ENCODE results near the gene BSN.

BSN gene, protein sequence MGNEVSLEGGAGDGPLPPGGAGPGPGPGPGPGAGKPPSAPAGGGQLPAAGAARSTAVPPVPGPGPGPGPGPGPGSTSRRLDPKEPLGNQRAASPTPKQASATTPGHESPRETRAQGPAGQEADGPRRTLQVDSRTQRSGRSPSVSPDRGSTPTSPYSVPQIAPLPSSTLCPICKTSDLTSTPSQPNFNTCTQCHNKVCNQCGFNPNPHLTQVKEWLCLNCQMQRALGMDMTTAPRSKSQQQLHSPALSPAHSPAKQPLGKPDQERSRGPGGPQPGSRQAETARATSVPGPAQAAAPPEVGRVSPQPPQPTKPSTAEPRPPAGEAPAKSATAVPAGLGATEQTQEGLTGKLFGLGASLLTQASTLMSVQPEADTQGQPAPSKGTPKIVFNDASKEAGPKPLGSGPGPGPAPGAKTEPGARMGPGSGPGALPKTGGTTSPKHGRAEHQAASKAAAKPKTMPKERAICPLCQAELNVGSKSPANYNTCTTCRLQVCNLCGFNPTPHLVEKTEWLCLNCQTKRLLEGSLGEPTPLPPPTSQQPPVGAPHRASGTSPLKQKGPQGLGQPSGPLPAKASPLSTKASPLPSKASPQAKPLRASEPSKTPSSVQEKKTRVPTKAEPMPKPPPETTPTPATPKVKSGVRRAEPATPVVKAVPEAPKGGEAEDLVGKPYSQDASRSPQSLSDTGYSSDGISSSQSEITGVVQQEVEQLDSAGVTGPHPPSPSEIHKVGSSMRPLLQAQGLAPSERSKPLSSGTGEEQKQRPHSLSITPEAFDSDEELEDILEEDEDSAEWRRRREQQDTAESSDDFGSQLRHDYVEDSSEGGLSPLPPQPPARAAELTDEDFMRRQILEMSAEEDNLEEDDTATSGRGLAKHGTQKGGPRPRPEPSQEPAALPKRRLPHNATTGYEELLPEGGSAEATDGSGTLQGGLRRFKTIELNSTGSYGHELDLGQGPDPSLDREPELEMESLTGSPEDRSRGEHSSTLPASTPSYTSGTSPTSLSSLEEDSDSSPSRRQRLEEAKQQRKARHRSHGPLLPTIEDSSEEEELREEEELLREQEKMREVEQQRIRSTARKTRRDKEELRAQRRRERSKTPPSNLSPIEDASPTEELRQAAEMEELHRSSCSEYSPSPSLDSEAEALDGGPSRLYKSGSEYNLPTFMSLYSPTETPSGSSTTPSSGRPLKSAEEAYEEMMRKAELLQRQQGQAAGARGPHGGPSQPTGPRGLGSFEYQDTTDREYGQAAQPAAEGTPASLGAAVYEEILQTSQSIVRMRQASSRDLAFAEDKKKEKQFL (N-terminal part only)

DNA sequence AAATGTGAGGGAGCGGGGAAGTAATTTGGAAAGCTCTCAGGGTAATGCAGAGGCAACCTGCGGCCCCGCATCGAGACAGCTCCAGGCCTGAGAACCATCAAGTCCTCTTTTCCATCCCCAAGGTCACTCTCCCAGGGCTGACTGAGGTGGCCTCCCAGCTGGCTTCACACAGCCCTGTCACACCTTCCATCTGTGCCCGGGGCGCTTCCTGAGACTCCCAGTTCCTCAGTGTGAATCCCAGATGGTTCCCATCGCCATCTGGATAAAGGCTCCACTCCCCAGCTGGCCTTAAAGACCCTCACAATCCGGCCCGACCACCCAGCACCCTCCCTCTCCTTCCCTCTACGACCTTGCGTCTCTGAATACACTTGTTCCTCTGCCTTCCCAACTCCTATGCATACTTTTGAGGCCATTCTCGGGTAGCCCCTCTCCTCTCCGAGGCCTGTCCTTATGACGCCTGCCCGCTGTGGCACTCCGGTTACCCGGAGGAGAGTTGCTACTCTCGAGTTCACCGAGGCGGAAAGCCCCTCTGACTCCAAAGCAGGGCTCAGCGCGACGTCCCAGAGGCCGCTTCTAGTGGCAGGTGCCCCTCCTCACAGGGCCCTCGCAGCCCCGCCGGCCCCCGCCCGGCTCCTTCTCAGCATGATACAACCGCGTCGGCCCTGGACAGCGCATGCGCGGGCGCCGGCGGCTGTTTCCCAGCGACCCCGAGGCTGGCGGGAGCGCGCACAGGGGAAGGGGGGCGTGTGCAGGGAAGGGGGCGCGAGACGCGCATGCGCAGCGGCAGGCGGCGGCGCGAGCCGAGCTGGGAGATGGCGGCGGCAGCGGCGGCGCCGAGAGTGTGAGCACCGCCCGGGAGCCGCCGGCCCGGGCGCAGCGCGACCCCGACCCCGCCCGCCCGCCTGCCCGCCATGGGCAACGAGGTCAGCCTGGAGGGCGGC lies at the start of gene BSN:
BSN (plus strand) TSS at position 786 of the 941 bp plus-strand sequence; CDS start at position 912, 126 bp downstream.
- DNase-seq (ENCODE audit: low spot score), result peak; percentile 99

GRCh38 chr3:49506906-49507305 lies 47.4 kb upstream of the BSN start:
- no peak for DNase-seq (ENCODE audit: low spot score)

DNA sequence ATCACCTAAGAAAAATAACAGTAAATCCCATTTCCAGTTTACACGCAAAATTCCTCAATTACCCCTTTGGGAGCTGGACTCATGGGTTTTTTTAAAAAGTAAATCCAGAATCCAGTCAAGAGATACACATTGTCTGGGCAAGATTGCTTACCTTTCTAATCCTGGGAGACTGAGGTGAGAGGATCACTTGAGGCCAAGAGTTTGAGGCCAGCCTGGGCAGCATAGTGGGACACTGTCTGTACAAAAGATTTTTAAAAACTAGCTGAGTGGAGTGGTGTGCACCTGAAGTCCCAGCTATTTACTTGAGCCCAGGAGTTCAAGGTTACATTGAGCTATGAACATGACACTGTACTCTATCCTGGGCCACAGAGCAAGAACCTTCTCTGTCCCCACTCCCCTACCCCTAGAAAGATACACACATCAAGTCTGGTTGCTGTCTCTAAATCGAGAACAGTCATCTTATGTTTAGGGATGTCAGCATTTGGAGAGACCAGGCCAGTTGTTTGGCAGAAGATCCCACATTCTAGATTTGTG lies 45.2 kb upstream of the BSN start:
- no peak for DNase-seq (ENCODE audit: low spot score)

- no peak for DNase-seq (ENCODE audit: low spot score)
Measured at GRCh38 chr3:49511639-49512038, 42.6 kb upstream of the BSN start.

- DNase-seq (ENCODE audit: low spot score), result no peak
Measured at GRCh38 chr3:49512781-49513355, 41.4 kb upstream of the BSN start.

DNA sequence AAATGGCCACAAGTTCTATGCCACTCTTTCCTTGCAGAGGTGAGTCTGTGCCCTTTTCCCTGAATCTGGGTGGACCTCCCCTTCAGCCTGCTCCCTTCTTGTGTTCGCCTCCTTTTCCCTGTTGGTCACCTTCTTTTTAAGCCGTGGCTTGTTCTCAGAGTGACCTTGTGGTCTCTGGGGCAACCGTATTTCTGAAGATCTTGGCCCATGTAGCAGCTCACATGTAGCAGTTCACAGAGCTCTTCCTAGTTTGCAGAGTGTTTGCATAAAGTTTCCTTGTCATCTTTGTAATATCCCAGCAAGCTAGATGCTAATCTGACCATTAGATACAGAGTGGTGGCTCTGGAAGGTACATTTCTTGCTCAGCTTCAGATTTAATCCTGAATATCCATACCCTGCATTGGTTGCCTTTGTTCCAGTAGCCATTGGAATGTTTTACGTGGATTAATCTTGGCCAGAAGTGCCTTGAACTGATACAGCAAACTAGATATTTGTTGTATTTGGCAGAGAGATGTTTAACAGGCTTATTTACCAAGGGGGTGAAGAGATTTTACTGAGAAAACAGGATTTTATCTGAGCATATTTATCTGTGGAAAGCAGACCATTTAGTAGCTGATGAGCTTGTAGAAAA lies 40.7 kb upstream of the BSN start:
- no peak for DNase-seq (ENCODE audit: low spot score)

GRCh38 chr3:49518016-49518415 lies 36.3 kb upstream of the BSN start:
- no peak for DNase-seq (ENCODE audit: low spot score)

- DNase-seq (ENCODE audit: low spot score), result no peak
Measured at GRCh38 chr3:49518441-49518840, 35.8 kb upstream of the BSN start.

- no peak for DNase-seq (ENCODE audit: low spot score)
Measured at GRCh38 chr3:49519296-49519695, 35.0 kb upstream of the BSN start.

GRCh38 chr3:49519916-49520385 lies 34.3 kb upstream of the BSN start:
- no peak for DNase-seq (ENCODE audit: low spot score)

GRCh38 chr3:49523756-49524747 lies 30.2 kb upstream of the BSN start:
- no peak for DNase-seq (ENCODE audit: low spot score)

GRCh38 chr3:49529567-49529966 lies 24.7 kb upstream of the BSN start:
- DNase-seq (ENCODE audit: low spot score), result no peak

- DNase-seq (ENCODE audit: low spot score), result no peak
Measured at GRCh38 chr3:49530231-49530630, 24.0 kb upstream of the BSN start.

DNA sequence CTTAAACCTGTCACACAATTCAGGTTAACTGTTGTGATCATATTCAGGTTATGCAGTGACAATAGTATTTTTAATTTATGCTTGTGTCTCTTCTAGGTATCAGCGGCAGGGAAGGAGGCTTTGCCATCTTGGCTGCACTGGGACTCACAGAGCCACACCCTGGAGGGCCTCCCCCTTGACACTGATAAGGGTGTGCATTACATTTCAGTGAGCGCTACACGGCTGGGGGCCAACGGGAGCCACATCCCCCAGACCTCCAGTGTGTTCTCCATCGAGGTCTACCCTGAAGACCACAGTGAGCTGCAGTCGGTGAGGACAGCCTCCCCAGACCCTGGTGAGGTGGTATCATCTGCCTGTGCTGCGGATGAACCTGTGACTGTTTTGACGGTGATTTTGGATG lies 23.6 kb upstream of the BSN start:
- no peak for DNase-seq (ENCODE audit: low spot score)

DNA sequence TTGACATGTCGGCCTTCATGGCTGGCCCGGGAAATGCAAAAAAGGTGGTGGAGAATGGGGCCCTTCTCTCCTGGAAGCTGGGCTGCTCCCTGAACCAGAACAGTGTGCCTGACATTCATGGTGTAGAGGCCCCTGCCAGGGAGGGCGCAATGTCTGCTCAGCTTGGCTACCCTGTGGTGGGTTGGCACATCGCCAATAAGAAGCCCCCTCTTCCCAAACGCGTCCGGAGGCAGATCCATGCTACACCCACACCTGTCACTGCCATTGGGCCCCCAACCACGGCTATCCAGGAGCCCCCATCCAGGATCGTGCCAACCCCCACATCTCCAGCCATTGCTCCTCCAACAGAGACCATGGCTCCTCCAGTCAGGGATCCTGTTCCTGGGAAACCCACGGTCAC lies 23.1 kb upstream of the BSN start:
- DNase-seq (ENCODE audit: low spot score), result no peak

- no peak for DNase-seq (ENCODE audit: low spot score)
Measured at GRCh38 chr3:49531715-49532114, 22.6 kb upstream of the BSN start.

GRCh38 chr3:49533031-49533430 lies 21.2 kb upstream of the BSN start:
- DNase-seq (ENCODE audit: low spot score), result no peak

DNA sequence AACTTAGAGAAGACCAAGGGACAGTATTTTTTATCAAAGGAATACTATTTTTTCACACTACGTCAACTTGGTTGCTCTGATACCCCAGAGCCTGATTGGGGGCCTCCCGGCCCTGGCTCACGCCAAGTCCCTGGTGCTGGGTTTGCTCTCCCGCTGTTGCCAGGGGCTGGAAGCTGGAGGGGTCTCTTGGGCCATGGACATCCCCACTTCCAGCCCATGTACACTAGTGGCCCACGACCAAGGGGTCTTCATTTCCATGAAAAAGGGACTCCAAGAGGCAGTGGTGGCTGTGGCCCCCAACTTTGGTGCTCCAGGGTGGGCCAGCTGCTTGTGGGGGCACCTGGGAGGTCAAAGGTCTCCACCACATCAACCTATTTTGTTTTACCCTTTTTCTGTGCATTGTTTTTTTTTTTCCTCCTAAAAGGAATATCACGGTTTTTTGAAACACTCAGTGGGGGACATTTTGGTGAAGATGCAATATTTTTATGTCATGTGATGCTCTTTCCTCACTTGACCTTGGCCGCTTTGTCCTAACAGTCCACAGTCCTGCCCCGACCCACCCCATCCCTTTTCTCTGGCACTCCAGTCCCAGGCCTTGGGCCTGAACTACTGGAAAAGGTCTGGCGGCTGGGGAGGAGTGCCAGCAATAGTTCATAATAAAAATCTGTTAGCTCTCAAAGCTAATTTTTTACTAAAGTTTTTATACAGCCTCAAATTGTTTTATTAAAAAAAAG lies 20.3 kb upstream of the BSN start:
- DNase-seq (ENCODE audit: low spot score), result no peak
